Ovary (tissue), 3 donors: Measurements from ENCODE around the gene ARAP1.

Source experiments
- EP300 ChIP-seq: sonication (generic); formaldehyde crosslinking; IDR thresholded peaks from one replicate; pipeline ENCODE4 v1.6.1; 2017; ENCODE audit warnings: antibody characterized with exemption
- POLR2A ChIP-seq: fragments of 450-650 bp; IDR thresholded peaks from one replicate; pipeline ENCODE4 v1.6.1; 2017; ENCODE audit warnings: antibody characterized with exemption, mild to moderate bottlenecking, moderate library complexity
- TF ChIP-seq, protein P1 (sequence below), 3 donors: fragments of 450-650 bp in 2 of 3; fragments of 200-600 bp in 1 of 3; IDR thresholded peaks; one replicate each; pipeline versions ENCODE4 v1.5.1 to v1.8.0; 2016 to 2022; ENCODE audit warnings: antibody characterized with exemption in 3 of 3, mild to moderate bottlenecking in 1 of 3
- donor health status: DM: no; HTN: no; CAD: no.

DNA sequence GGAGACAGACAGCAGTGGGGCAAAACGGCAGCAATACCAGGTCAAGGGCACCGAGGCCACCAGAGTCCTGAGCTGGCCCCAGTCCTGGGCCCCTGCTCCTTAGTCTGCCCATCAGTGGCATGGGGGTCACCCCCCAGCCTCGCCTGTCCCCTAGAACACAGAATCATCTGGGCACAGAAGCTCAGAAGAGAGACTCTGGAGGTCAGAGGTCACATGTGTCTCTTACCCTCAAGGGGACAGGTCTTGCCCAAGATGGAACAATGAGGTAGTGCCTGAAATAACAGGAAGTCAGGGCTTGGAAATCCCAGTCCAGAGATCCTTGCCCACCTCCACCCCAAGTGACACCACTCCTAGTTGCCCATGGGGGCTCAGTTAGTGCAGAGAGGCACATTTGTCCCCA lies 98.6 kb downstream of the ARAP1 start:
- TF ChIP-seq, protein P1, sequence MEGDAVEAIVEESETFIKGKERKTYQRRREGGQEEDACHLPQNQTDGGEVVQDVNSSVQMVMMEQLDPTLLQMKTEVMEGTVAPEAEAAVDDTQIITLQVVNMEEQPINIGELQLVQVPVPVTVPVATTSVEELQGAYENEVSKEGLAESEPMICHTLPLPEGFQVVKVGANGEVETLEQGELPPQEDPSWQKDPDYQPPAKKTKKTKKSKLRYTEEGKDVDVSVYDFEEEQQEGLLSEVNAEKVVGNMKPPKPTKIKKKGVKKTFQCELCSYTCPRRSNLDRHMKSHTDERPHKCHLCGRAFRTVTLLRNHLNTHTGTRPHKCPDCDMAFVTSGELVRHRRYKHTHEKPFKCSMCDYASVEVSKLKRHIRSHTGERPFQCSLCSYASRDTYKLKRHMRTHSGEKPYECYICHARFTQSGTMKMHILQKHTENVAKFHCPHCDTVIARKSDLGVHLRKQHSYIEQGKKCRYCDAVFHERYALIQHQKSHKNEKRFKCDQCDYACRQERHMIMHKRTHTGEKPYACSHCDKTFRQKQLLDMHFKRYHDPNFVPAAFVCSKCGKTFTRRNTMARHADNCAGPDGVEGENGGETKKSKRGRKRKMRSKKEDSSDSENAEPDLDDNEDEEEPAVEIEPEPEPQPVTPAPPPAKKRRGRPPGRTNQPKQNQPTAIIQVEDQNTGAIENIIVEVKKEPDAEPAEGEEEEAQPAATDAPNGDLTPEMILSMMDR (IDR thresholded peaks at IDR 0.05): no peak
- TF ChIP-seq EP300: no peak
- no peak for TF ChIP-seq POLR2A
